Stimulated activated naive CD8-positive, alpha-beta T cell treated with anti-CD3 and anti-CD28 coated beads, Interleukin-15, Interleukin-2, amounts not matched to agents 100 U/mL and 50 U/mL, for 24 hours (primary cell): ENCODE measurements around the gene ZDHHC5.
A peak's percentile ranks its signal among the peaks of the same experiment; 100 is the strongest.
"Not testable (repeated sequence)": the region's sequence is repeated elsewhere in the genome, so short reads cannot be mapped to it uniquely, and the experiment has no call there.

Source experiments
- ATAC-seq: fragments of 150-1000 bp; cut with Tn5 transposase; one replicate; pipeline ENCODE4 v1.10.0; 2021
- DNase-seq: peaks from one replicate; pipeline ENCODE4 v3.0.0; 2021

The ZDHHC5 gene

DNA sequence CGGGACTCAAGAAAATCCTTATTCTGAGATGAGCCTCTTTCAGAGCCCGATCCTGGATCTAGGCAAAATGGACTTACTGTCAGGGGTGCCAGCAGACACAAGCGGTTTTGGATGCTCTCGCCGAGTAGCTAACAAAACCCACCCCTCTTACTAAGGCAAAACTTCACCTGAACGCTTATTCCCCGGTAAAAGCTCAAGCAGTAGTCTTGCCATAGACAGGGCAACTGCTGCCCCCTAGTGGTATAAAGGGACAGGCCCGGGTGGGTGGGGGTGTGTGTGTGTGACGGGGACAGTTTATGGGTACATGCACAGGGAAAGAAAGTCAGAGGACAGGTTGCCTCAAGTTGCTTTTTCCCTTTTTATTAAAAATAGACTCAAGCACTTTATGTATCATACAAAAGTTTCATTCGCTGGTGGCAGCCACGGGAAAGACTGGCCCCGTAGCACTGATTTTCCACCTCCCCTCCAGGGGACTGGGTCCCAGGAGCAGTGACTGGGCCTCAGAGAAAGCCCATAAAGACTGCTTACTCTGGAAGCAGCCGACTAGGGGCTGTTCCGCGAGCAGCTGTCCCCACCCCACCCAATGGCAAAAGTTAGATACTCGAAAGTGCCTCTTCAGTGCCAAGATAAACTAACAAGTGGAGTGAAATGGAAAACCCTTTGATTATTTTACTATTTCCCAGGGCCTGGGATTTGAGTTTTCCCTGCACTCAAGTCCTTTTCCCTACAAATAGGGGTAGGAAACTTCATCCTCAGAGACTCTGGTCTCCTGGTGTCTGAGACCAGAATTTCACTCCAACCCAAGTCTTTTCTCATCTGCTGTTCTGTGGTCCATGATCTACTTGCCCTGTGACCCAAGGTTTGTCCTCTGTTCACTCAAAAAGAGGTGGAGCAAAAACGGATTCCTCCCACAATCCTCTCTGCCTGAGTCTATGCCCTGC, 22.9 kb upstream of the ZDHHC5 start:
- DNase-seq (peak; percentile 90), ATAC-seq (peak; percentile 74)

DNA sequence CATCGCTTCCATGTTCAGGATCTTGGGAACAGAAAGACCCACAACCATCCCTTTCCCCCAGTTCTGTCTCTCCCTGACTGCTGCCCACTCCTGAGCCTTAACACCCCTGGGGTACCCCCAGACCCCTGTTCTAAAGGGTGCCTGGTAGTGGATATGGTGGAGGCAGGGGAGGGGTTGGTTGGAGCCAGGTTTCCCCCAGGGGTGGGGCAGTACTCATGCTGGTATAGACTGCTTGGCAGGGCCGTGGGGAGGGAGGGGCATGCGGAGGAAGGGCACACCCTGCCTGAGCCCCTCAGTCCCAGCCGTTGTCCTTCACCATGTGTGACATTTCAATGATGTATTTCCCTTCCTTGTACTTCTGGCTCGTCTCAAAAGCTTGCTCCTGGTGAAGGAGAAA, 22.2 kb upstream of the ZDHHC5 start:
- ATAC-seq, result no peak
- no peak for DNase-seq

DNA sequence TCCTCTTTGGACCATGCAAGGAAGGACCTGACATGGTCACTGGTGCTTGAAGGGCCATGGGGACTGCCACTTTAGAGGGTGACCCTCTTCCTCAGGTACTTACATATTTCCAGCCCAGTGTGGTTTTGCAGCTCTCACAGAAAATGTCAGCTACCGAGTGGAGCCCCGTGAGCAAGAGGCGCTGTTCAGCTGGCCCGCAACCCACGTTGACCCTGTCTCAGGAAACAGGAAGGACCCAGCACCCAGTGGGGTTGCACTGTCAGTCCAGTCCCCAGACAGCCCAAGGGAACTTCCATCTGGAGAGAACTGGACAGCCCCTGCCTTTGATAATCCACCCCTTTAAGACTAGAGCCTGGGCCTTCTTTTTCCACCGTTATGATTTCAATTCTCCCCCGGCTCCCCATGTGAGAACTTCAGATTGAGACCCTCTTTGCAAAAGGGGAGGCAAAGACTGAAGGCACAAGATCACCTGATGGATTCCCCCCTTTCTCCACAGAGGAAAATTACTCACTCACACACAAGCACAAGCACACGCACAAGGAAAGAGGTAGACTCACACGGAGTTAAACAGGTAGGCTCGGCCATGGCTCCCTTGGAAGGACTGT, 21.6 kb upstream of the ZDHHC5 start:
- ATAC-seq (no peak), DNase-seq (no peak)

DNA sequence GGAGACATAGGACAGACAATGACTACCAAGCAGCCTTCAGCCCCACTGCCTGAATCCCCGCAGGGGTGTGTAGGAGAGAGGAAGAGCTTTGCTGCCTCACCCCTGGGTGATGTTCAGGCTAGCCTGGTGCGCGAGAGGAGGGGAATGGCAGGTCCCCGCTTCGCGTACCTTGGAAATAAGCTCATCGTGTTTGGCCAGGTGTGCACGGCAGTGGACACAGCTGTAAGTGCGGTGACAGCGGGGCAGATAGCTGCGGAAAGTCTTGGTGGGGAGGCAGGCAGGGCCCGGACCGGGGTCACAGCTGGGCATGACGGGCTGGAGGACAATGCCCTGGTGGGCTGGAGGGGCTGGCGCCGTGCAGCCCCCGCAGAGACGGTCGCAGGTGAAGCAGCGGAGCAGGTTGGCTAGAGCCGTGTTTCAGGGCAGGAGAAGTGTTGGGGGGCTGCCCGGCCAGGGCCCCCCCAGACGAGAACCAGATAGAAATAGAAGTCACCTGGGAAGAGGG, 21.1 kb upstream of the ZDHHC5 start:
- DNase-seq (no peak), ATAC-seq (no peak)

DNA sequence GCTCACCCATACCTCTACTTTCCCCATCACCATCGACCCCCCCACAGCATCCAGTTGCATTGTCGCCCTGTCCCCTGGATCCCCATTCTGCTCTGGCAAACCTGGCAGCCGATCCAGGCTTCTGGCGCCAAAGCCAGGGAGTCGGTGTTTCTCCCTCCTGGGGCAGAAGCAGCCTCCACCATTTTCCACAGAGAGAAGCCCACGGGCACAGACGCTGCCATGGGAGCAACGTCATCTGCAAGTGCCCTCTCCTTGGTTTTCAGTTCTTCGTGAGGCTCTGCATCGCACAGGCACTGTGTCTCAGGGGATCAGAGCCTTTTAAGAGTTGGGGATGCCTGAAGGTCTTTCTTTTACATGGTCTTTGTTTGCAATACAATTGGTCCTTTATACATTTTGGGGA, 20.5 kb upstream of the ZDHHC5 start:
- DNase-seq, result no peak
- no peak for ATAC-seq

- ATAC-seq (no peak), DNase-seq (no peak)
Measured at GRCh38 chr11:57647960-57648800, 19.7 kb upstream of the ZDHHC5 start.

GRCh38 chr11:57648801-57649735, 18.8 kb upstream of the ZDHHC5 start:
- peak; percentile 8 for ATAC-seq
- DNase-seq, result no peak

GRCh38 chr11:57649826-57650738, 17.8 kb upstream of the ZDHHC5 start, which contains the start of gene YPEL4:
TSS of gene YPEL4 (minus strand) at chr11:57649912. CDS start at chr11:57647107, 2,805 bp downstream.
- peak; percentile 56 for DNase-seq
- ATAC-seq, result peak; percentile 70

DNA sequence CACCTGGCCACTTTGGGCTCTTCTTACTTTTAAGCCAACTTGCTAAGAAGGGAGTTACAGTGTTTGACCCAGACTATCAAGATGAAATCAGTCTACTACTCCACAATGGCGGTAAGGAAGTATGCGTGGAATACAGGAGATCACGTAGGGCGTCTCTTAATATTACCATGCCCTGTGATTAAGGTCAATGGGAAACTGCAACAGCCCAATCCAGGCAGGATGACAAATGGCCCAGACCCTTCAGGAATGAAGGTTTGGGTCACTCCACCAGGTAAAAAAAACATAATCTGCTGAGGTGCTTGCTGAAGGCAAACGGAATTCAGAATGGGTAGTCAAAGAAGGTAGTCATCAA, 17.2 kb upstream of the ZDHHC5 start:
- no peak for ATAC-seq

DNA sequence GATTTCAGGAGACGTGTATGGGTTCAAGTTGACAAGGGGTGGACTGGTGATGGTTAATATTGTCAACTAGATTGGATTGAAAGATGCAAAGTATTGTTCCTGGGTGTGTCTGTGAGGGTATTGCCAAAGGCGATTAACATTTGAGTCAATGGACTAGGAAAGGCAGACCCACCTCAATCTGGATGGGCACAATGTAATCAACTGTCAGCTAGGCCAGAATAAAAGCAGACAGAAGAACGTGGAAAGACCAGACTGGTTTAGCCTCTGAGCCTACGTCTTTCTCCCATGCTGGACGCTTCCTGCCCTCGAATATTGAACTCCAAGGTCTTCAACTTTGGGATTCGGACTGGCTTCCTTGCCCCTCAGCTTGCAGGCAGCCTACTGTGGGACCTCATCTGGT, 16.5 kb upstream of the ZDHHC5 start:
- no peak for DNase-seq
- no peak for ATAC-seq

More for the DNA sequence above, 17.2 kb upstream of the ZDHHC5 start:
- DNase-seq, result no peak

- ATAC-seq, result not testable (repeated sequence)
Measured at GRCh38 chr11:57652230-57652629, 15.7 kb upstream of the ZDHHC5 start.

DNA sequence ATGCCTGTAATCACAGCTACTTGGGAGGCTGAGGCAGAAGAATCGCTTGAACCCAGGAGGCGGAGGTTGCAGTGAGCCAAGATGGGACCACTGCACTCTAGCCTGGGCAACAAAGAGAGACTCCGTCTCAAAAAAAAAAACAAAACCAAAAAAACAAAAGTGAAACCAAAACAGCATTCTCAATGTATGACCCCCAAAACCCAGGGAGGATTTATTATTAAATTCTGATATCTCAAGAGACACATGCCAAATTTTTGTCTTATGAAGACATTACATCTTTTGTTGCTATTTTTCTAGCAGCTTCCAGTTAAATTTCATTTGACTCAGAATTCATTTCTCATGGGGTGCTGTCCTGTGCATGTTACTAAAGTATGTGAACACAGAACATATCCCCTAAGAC, 15.3 kb upstream of the ZDHHC5 start:
- no peak for DNase-seq
- ATAC-seq, result no peak

More at GRCh38 chr11:57652230-57652629, 15.7 kb upstream of the ZDHHC5 start:
- not testable (repeated sequence) for DNase-seq

GRCh38 chr11:57653163-57653562, 14.8 kb upstream of the ZDHHC5 start:
- no peak for ATAC-seq

GRCh38 chr11:57656885-57657193, 11.1 kb upstream of the ZDHHC5 start:
- DNase-seq, result no peak
- ATAC-seq, result no peak

More at GRCh38 chr11:57653163-57653562, 14.8 kb upstream of the ZDHHC5 start:
- DNase-seq, result no peak

DNA sequence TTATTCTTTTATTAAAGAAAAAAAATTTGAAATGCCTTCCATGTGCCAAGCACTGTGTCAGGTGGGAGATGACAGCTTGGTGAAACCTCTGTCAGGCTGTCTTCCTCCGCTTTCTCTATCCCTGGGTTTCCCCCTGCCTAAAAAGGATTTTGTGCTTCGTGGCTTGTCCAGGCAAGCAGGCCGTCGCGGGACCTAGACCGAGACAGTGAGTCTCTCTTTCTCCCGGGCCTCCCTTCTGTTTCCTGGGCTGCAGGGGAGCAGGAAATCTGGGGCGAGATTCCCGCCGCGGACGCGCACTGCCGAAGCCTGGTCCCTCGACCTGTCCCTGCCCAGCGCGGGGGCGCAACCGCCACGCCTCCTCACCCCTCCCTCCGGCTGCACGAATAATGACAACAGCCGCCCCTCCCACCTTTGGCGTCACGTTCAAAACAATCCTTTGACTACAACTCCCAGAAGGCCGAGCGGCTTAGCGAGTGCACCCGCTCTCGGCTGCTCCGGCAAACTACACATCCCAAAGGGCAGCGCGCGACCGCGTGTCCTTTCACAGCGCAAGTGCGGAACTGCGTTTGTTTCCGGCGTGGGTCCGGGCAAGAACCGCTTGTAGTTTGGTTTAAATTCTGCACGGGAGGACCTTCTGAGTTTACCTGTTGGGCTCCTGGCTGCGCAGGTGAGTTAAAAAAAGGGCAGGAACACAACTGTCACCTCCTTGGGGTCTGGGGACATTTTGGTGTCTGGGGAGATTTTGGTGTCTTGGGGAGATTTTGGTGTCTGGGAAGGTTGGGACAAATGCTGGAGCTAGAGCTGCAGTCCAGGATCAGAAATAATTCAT, 10.5 kb upstream of the ZDHHC5 start, which contains the start of gene CLP1:
TSS of gene CLP1 (plus strand) at position 569 of the 829 bp plus-strand sequence. CDS start 1,715 bp downstream, outside the sequence.
- ATAC-seq (peak; percentile 99), DNase-seq (peak; percentile 98)

GRCh38 chr11:57658023-57658361, 9.9 kb upstream of the ZDHHC5 start:
- no peak for ATAC-seq
- DNase-seq, result no peak

DNA sequence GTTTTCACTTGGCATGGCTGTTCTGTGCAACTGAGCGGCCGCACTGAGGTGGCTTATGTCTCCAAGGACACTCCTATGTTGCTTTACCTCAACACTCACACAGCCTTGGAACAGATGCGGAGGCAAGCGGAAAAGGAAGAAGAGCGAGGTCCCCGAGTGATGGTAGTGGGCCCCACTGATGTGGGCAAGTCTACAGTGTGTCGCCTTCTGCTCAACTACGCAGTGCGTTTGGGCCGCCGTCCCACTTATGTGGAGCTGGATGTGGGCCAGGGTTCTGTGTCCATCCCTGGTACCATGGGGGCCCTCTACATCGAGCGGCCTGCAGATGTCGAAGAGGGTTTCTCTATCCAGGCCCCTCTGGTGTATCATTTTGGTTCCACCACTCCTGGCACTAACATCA, 8.2 kb upstream of the ZDHHC5 start:
- ATAC-seq, result no peak
- no peak for DNase-seq

DNA sequence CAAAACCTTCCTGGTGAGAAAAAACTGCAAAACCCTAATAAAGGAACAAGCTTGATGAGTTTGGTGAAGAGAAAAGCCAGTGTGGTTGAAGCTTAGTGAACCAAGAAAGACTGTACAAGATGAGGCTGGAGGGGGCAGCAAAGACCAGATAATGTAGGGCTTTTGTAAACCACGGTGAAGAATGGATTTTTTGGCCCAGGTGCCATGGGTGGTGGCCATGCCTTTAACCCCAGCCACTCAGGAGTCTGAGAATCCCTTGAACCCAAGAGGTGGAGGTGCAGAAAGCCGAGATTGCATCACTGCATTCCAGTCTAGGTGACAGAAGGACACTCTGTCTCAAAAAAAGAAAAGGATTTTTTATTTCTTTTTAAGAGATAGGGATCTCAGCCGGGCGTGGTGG, 5.0 kb upstream of the ZDHHC5 start:
- ATAC-seq, result no peak
- DNase-seq, result no peak

GRCh38 chr11:57663975-57664374, 3.9 kb upstream of the ZDHHC5 start:
- ATAC-seq, result no peak
- DNase-seq, result no peak
